ENCODE measurements around the gene SMIM8.

The SMIM8 gene

GRCh38 chr6:87376643-87377042 is 54.3 kb downstream of the SMIM8 start:
- no peak overlapping the region for H3K9ac ChIP-seq (ENCODE audit: low read length)
- no peak overlapping the region for H4K12ac ChIP-seq (ENCODE audit: low read depth, low read length)
- no peak overlapping the region for H3K4ac ChIP-seq (ENCODE audit: low read depth, low read length)
- H3K9me3 ChIP-seq (ENCODE audit: insufficient read depth, low read depth, low read length) = no peaks in the 10 kb centered on the region
- H3K4me2 ChIP-seq (ENCODE audit: low read length) = no peak overlapping the region
- no peak overlapping the region for H3K14ac ChIP-seq (ENCODE audit: low read length)
- no peaks in the 10 kb centered on the region for H3K27me3 ChIP-seq (ENCODE audit: insufficient read depth, low read length)
- H3K4me1 ChIP-seq (ENCODE audit: control insufficient read depth in 1 of 2, insufficient read depth in 2 of 2, low read length in 2 of 2) = no peaks in the 10 kb centered on the region
- no peak overlapping the region for H2AK5ac ChIP-seq (ENCODE audit: low read length)
- no peak overlapping the region for H2BK5ac ChIP-seq (ENCODE audit: low read depth, low read length, poor library complexity)
- H3K36me3 ChIP-seq (ENCODE audit: control insufficient read depth in 1 of 2, insufficient read depth in 2 of 2, low read length in 2 of 2) = no peaks in the 10 kb centered on the region
- H3K18ac ChIP-seq (ENCODE audit: low read length) = no peak overlapping the region
- no peaks in the 10 kb centered on the region for H3K79me1 ChIP-seq (ENCODE audit: low read length)
- H4K91ac ChIP-seq (ENCODE audit: low read depth, low read length) = no peak overlapping the region
- no peak overlapping the region for H2BK120ac ChIP-seq (ENCODE audit: insufficient read depth, low read length, poor library complexity)
- H4K8ac ChIP-seq (ENCODE audit: low read depth, low read length) = no peak overlapping the region
- no peak overlapping the region for H3K27ac ChIP-seq (ENCODE audit: low read depth, low read length)
- H3K79me2 ChIP-seq (ENCODE audit: control insufficient read depth, insufficient read depth, low read length, poor library complexity) = no peaks in the 10 kb centered on the region
- H2BK12ac ChIP-seq (ENCODE audit: low read length) = no peak overlapping the region
- no peak overlapping the region for H2AFZ ChIP-seq (ENCODE audit: insufficient read depth, low read length, poor library complexity)
- H3K4me3 ChIP-seq (ENCODE audit: low read depth, low read length) = no peak overlapping the region
- WGBS (ENCODE audit: extremely low coverage, insufficient coverage, insufficient read length) = no CpG with 5 or more reads among the region's 2 CpGs
- no peak for DNase-seq
- no peak overlapping the region for H3K23ac ChIP-seq (ENCODE audit: low read length)

GRCh38 chr6:87378947-87379346 is 56.6 kb downstream of the SMIM8 start:
- H4K8ac ChIP-seq (ENCODE audit: low read depth, low read length) = no peak overlapping the region
- no peak overlapping the region for H3K18ac ChIP-seq (ENCODE audit: low read length)
- H3K4me1 ChIP-seq (ENCODE audit: control insufficient read depth in 1 of 2, insufficient read depth in 2 of 2, low read length in 2 of 2) = no peaks in the 10 kb centered on the region
- no peak overlapping the region for H4K12ac ChIP-seq (ENCODE audit: low read depth, low read length)
- no peaks in the 10 kb centered on the region for H3K79me2 ChIP-seq (ENCODE audit: control insufficient read depth, insufficient read depth, low read length, poor library complexity)
- H3K4ac ChIP-seq (ENCODE audit: low read depth, low read length) = no peak overlapping the region
- no peak overlapping the region for H3K9ac ChIP-seq (ENCODE audit: low read length)
- no CpG with 5 or more reads among the region's 4 CpGs for WGBS (ENCODE audit: extremely low coverage, insufficient coverage, insufficient read length)
- H2BK12ac ChIP-seq (ENCODE audit: low read length) = no peak overlapping the region
- H2BK120ac ChIP-seq (ENCODE audit: insufficient read depth, low read length, poor library complexity) = no peak overlapping the region
- no peak overlapping the region for H3K14ac ChIP-seq (ENCODE audit: low read length)
- H2AK5ac ChIP-seq (ENCODE audit: low read length) = no peak overlapping the region
- H2AFZ ChIP-seq (ENCODE audit: insufficient read depth, low read length, poor library complexity) = no peak overlapping the region
- no peak overlapping the region for H2BK5ac ChIP-seq (ENCODE audit: low read depth, low read length, poor library complexity)
- no peaks in the 10 kb centered on the region for H3K9me3 ChIP-seq (ENCODE audit: insufficient read depth, low read depth, low read length)
- no peaks in the 10 kb centered on the region for H3K27me3 ChIP-seq (ENCODE audit: insufficient read depth, low read length)
- H3K79me1 ChIP-seq (ENCODE audit: low read length) = no peaks in the 10 kb centered on the region
- no peak overlapping the region for H3K27ac ChIP-seq (ENCODE audit: low read depth, low read length)
- no peak for DNase-seq
- H4K91ac ChIP-seq (ENCODE audit: low read depth, low read length) = no peak overlapping the region
- peaks cover 0 to 1% of the 10 kb centered on the region in 2 experiments for H3K36me3 ChIP-seq (ENCODE audit: control insufficient read depth in 1 of 2, insufficient read depth in 2 of 2, low read length in 2 of 2)
- no peak overlapping the region for H3K23ac ChIP-seq (ENCODE audit: low read length)
- no peak overlapping the region for H3K4me3 ChIP-seq (ENCODE audit: low read depth, low read length)
- H3K4me2 ChIP-seq (ENCODE audit: low read length) = no peak overlapping the region

DNA sequence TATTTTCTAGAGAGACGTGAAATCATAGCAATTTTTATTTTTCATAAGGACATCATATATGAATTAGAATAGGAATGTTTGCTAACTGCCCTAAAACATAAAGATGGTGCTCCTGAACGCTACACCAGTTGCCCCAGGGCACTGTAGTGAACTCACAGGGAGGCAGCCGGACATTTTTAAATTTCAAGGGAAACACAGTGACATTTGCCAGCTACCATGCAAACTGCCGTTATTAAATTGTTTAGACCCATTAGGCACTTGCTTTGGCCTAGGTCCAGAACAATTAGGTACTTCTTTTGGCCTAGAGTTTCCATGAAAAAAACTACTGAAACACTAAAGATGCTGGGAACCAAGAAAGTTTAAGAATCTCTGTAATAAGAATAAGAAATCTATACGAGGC is 60.5 kb downstream of the SMIM8 start:
- H3K79me1 ChIP-seq (ENCODE audit: low read length) = no peaks in the 10 kb centered on the region
- no peak overlapping the region for H2AFZ ChIP-seq (ENCODE audit: insufficient read depth, low read length, poor library complexity)
- H3K4ac ChIP-seq (ENCODE audit: low read depth, low read length) = no peak overlapping the region
- no peak overlapping the region for H2BK12ac ChIP-seq (ENCODE audit: low read length)
- no peak overlapping the region for H2AK5ac ChIP-seq (ENCODE audit: low read length)
- H3K14ac ChIP-seq (ENCODE audit: low read length) = no peak overlapping the region
- no peaks in the 10 kb centered on the region for H3K79me2 ChIP-seq (ENCODE audit: control insufficient read depth, insufficient read depth, low read length, poor library complexity)
- H4K8ac ChIP-seq (ENCODE audit: low read depth, low read length) = no peak overlapping the region
- H3K9me3 ChIP-seq (ENCODE audit: insufficient read depth, low read depth, low read length) = no peaks in the 10 kb centered on the region
- H3K9ac ChIP-seq (ENCODE audit: low read length) = no peak overlapping the region
- H2BK5ac ChIP-seq (ENCODE audit: low read depth, low read length, poor library complexity) = no peak overlapping the region
- no peak overlapping the region for H4K12ac ChIP-seq (ENCODE audit: low read depth, low read length)
- H3K27me3 ChIP-seq (ENCODE audit: insufficient read depth, low read length) = no peaks in the 10 kb centered on the region
- no peak overlapping the region for H4K91ac ChIP-seq (ENCODE audit: low read depth, low read length)
- no peaks in the 10 kb centered on the region for H3K4me1 ChIP-seq (ENCODE audit: control insufficient read depth in 1 of 2, insufficient read depth in 2 of 2, low read length in 2 of 2)
- H3K4me3 ChIP-seq (ENCODE audit: low read depth, low read length) = no peak overlapping the region
- peaks cover 0 to 1% of the 10 kb centered on the region in 2 experiments for H3K36me3 ChIP-seq (ENCODE audit: control insufficient read depth in 1 of 2, insufficient read depth in 2 of 2, low read length in 2 of 2)
- H3K4me2 ChIP-seq (ENCODE audit: low read length) = no peak overlapping the region
- H2BK120ac ChIP-seq (ENCODE audit: insufficient read depth, low read length, poor library complexity) = no peak overlapping the region
- H3K18ac ChIP-seq (ENCODE audit: low read length) = no peak overlapping the region
- no CpG with 5 or more reads among the region's 5 CpGs for WGBS (ENCODE audit: extremely low coverage, insufficient coverage, insufficient read length)
- no peak overlapping the region for H3K27ac ChIP-seq (ENCODE audit: low read depth, low read length)
- DNase-seq = no peak
- no peak overlapping the region for H3K23ac ChIP-seq (ENCODE audit: low read length)

DNA sequence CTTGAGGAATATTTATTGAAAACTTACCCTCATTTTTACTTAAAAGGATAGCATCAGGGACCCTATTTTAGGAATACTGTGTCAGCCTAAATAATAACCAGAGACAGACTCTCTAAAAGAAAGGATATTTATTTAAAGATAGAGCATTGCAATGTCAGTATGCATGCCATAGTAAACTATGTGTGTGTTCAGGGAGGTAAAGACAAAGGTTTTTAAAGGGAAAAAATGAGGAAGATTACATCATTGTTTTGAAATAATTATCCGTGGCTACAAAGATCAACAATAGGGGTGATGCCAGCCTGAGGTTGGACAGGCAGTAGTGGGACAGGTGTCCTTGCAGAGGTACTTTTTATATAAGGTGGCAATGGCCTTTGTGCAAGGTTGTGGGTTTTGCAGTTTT is 61.6 kb downstream of the SMIM8 start:
- DNase-seq = no peak
- no peak overlapping the region for H2AK5ac ChIP-seq (ENCODE audit: low read length)
- H3K18ac ChIP-seq (ENCODE audit: low read length) = no peak overlapping the region
- H4K91ac ChIP-seq (ENCODE audit: low read depth, low read length) = no peak overlapping the region
- no peak overlapping the region for H4K8ac ChIP-seq (ENCODE audit: low read depth, low read length)
- WGBS (ENCODE audit: extremely low coverage, insufficient coverage, insufficient read length) = no CpG with 5 or more reads among the region's 1 CpG
- no peaks in the 10 kb centered on the region for H3K79me2 ChIP-seq (ENCODE audit: control insufficient read depth, insufficient read depth, low read length, poor library complexity)
- no peak overlapping the region for H3K14ac ChIP-seq (ENCODE audit: low read length)
- H2BK12ac ChIP-seq (ENCODE audit: low read length) = no peak overlapping the region
- no peak overlapping the region for H3K27ac ChIP-seq (ENCODE audit: low read depth, low read length)
- H3K4me1 ChIP-seq (ENCODE audit: control insufficient read depth in 1 of 2, insufficient read depth in 2 of 2, low read length in 2 of 2) = no peaks in the 10 kb centered on the region
- no peak overlapping the region for H2BK5ac ChIP-seq (ENCODE audit: low read depth, low read length, poor library complexity)
- H3K9ac ChIP-seq (ENCODE audit: low read length) = no peak overlapping the region
- H4K12ac ChIP-seq (ENCODE audit: low read depth, low read length) = no peak overlapping the region
- no peak overlapping the region for H3K4ac ChIP-seq (ENCODE audit: low read depth, low read length)
- H3K4me3 ChIP-seq (ENCODE audit: low read depth, low read length) = no peak overlapping the region
- H2BK120ac ChIP-seq (ENCODE audit: insufficient read depth, low read length, poor library complexity) = no peak overlapping the region
- no peak overlapping the region for H2AFZ ChIP-seq (ENCODE audit: insufficient read depth, low read length, poor library complexity)
- no peaks in the 10 kb centered on the region for H3K9me3 ChIP-seq (ENCODE audit: insufficient read depth, low read depth, low read length)
- H3K4me2 ChIP-seq (ENCODE audit: low read length) = no peak overlapping the region
- H3K36me3 ChIP-seq (ENCODE audit: control insufficient read depth in 1 of 2, insufficient read depth in 2 of 2, low read length in 2 of 2) = peaks cover 0 to 1% of the 10 kb centered on the region in 2 experiments
- H3K23ac ChIP-seq (ENCODE audit: low read length) = no peak overlapping the region
- H3K27me3 ChIP-seq (ENCODE audit: insufficient read depth, low read length) = no peaks in the 10 kb centered on the region
- no peaks in the 10 kb centered on the region for H3K79me1 ChIP-seq (ENCODE audit: low read length)
